Central memory CD8-positive, alpha-beta T cell (primary cell): ENCODE data around the gene BCL2.

Experiments
- ATAC-seq: fragments of 150-1000 bp; cut with Tn5 transposase; replicated peaks from 2 replicates; pipeline ENCODE4 v1.10.0; 2022; ENCODE audit warnings: mild to moderate bottlenecking, moderate FRiP score, moderate number of reproducible peaks; ENCODE audit not compliant: poor library complexity, severe bottlenecking; ENCODE audit errors: extremely low read depth
- DNase-seq, 2 donors: peaks; one replicate each; pipeline ENCODE4 v3.0.0; 2021; ENCODE audit warnings: low spot score in 2 of 2
- H3K27ac Mint-ChIP-seq: one replicate; pipeline ENCODE4 v1.8.0; 2022; ENCODE audit warnings: low read depth, mild to moderate bottlenecking, moderate library complexity, mixed read lengths
- H3K27me3 Mint-ChIP-seq: one replicate; pipeline ENCODE4 v1.8.0; 2022; ENCODE audit warnings: mixed read lengths
- H3K36me3 Mint-ChIP-seq: one replicate; pipeline ENCODE4 v1.8.0; 2022; ENCODE audit warnings: mild to moderate bottlenecking, moderate library complexity, mixed read lengths; ENCODE audit not compliant: insufficient read depth
- H3K4me1 Mint-ChIP-seq: one replicate; pipeline ENCODE4 v1.8.0; 2022; ENCODE audit warnings: mixed read lengths
- H3K4me3 Mint-ChIP-seq: one replicate; pipeline ENCODE4 v1.8.0; 2022; ENCODE audit warnings: mild to moderate bottlenecking, moderate library complexity, mixed read lengths
- H3K9me3 Mint-ChIP-seq: one replicate; pipeline ENCODE4 v1.8.0; 2022; ENCODE audit warnings: mixed read lengths

BCL2 gene

DNA sequence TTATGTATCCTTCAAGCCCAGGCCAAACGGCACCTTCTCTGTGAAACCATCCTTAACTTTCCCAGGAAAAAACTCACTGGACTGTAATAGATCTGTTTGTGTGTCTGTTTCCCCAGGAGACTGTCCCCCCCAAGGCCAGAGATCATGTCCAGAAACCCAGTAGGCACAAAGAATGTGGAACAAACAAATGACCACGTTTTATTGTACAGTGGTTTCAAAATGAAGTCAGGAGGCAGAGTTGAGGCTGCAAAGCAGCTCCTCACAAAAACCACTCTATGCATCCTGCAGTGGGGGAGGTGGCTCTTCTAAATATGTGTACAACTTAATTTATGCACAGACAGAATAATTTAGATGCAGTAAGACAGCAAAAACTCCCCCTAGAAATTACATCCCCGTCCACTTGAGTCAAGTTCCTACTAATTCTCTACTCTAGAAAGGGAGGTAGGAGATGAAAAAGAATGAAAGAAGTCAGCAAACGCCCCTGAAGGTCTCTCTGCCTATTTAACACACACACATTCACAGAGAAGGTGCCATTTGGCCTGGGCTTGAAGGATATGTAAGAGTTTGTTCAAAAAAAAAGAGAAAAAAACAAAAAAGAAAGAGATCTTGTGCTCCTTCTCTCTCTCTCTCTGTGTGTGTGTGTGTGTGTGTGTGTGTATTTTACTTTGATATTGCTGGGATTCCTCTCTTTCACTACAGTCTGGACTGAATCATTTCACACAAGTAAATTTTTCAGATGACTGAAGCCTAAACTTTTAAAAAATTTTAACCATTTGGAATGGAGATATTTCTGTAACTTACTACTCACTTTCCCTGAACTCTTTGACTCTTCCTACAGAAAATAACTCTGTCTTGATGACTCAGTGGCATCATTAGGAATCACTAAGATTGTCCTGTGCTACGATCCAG is 19.5 kb downstream of the BCL2 start:
- H3K9me3 Mint-ChIP-seq: no peaks in the 10 kb centered on the region
- peaks cover 12% of the 10 kb centered on the region for H3K36me3 Mint-ChIP-seq
- H3K4me1 Mint-ChIP-seq: peaks cover 65% of the 10 kb centered on the region
- H3K4me3 Mint-ChIP-seq: peak overlapping the region; percentile 76
- no peaks in the 10 kb centered on the region for H3K27me3 Mint-ChIP-seq
- peak overlapping the region; percentile 92 for H3K27ac Mint-ChIP-seq
- ATAC-seq: peak; percentile 71
- DNase-seq: no peak

GRCh38 chr18:63298400-63299365 is 20.9 kb downstream of the BCL2 start:
- Mint-ChIP-seq H3K9me3 (no peaks in the 10 kb centered on the region), H3K4me3 (peak overlapping the region; percentile 76), H3K4me1 (peaks cover 60% of the 10 kb centered on the region), H3K27ac (peak overlapping the region; percentile 92), H3K36me3 (peaks cover 12% of the 10 kb centered on the region), H3K27me3 (no peaks in the 10 kb centered on the region)
- DNase-seq (no peak), ATAC-seq (peak; percentile 47)

- no peaks in the 10 kb centered on the region for H3K27me3 Mint-ChIP-seq
- no peaks in the 10 kb centered on the region for H3K9me3 Mint-ChIP-seq
- peaks cover 16% of the 10 kb centered on the region for H3K36me3 Mint-ChIP-seq
- H3K27ac Mint-ChIP-seq: peak overlapping the region; percentile 92
- peaks cover 53% of the 10 kb centered on the region for H3K4me1 Mint-ChIP-seq
- no peak overlapping the region for H3K4me3 Mint-ChIP-seq
- DNase-seq: no peak
- ATAC-seq: no peak
Observed at GRCh38 chr18:63297687-63298399, 21.7 kb downstream of the BCL2 start.

DNA sequence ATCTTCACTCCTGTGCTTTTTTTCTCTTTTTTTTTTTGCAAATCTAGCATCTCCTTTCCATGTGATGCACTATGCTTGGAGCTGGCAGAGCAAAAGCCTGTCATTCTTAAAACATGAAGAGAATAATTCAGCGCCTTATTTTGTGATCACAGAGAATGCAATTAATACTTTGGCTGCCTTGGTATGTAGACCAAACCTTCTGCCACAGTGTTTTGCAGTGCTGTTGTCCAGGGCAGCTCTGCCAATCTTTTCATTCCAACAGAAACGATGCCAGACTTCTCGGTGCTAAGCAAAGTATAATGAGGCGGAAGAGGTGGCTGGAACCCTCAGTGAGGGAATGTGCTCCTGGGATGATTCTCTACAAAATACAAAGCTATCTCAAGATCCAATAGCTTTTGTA is 25.6 kb downstream of the BCL2 start:
- no peak for DNase-seq
- no peak overlapping the region for H3K27ac Mint-ChIP-seq
- peaks cover 14% of the 10 kb centered on the region for H3K4me1 Mint-ChIP-seq
- no peaks in the 10 kb centered on the region for H3K27me3 Mint-ChIP-seq
- peak overlapping the region; percentile 33 for H3K4me3 Mint-ChIP-seq
- no peak for ATAC-seq
- no peaks in the 10 kb centered on the region for H3K9me3 Mint-ChIP-seq
- peaks cover 11% of the 10 kb centered on the region for H3K36me3 Mint-ChIP-seq

- Mint-ChIP-seq H3K4me1 (peaks cover 6% of the 10 kb centered on the region), H3K36me3 (peaks cover 11% of the 10 kb centered on the region)
Observed at GRCh38 chr18:63292831-63293683, 26.5 kb downstream of the BCL2 start.

GRCh38 chr18:63291278-63291677 is 28.3 kb downstream of the BCL2 start:
- H3K27me3 Mint-ChIP-seq: no peaks in the 10 kb centered on the region
- ATAC-seq (no peak), DNase-seq (no peak)
- peaks cover 13% of the 10 kb centered on the region for H3K36me3 Mint-ChIP-seq
- peaks cover 6% of the 10 kb centered on the region for H3K4me1 Mint-ChIP-seq
- H3K9me3 Mint-ChIP-seq: no peaks in the 10 kb centered on the region
- H3K27ac Mint-ChIP-seq: no peak overlapping the region
- H3K4me3 Mint-ChIP-seq: peak overlapping the region; percentile 49

More at GRCh38 chr18:63292831-63293683, 26.5 kb downstream of the BCL2 start:
- H3K9me3 Mint-ChIP-seq: no peaks in the 10 kb centered on the region
- H3K4me3 Mint-ChIP-seq: peak overlapping the region; percentile 23
- no peak for DNase-seq
- peak; percentile 61 for ATAC-seq
- no peaks in the 10 kb centered on the region for H3K27me3 Mint-ChIP-seq
- H3K27ac Mint-ChIP-seq: peak overlapping the region; percentile 63

DNA sequence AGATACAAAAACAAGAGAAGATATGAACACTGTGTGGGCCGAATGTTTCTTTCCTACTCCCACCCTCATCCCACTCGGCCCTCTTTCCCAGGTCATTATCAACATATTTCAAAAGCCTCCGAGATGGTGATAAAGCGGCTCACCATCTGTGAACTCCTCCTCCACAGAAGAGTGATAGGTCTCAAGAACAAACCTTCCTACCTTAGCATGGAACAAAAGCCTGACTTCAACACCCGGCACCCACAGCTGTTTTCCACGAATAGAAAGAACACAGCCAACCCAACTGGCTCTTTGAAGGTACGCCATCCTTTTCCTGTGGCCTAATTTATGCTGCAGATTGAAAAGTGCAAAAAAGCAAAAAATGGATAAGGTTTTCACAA is 28.8 kb downstream of the BCL2 start:
- Mint-ChIP-seq H3K27ac (no peak overlapping the region), H3K4me3 (peak overlapping the region; percentile 49), H3K4me1 (peaks cover 5% of the 10 kb centered on the region), H3K9me3 (no peaks in the 10 kb centered on the region), H3K36me3 (peaks cover 16% of the 10 kb centered on the region), H3K27me3 (no peaks in the 10 kb centered on the region)
- ATAC-seq (peak; percentile 69), DNase-seq (no peak)

GRCh38 chr18:63290166-63290820 is 29.3 kb downstream of the BCL2 start:
- H3K4me1 Mint-ChIP-seq: no peaks in the 10 kb centered on the region
- H3K36me3 Mint-ChIP-seq: peaks cover 16% of the 10 kb centered on the region
- DNase-seq (no peak), ATAC-seq (no peak)
- H3K27me3 Mint-ChIP-seq: no peaks in the 10 kb centered on the region
- no peaks in the 10 kb centered on the region for H3K9me3 Mint-ChIP-seq
- H3K27ac Mint-ChIP-seq: no peak overlapping the region
- peak overlapping the region; percentile 49 for H3K4me3 Mint-ChIP-seq

DNA sequence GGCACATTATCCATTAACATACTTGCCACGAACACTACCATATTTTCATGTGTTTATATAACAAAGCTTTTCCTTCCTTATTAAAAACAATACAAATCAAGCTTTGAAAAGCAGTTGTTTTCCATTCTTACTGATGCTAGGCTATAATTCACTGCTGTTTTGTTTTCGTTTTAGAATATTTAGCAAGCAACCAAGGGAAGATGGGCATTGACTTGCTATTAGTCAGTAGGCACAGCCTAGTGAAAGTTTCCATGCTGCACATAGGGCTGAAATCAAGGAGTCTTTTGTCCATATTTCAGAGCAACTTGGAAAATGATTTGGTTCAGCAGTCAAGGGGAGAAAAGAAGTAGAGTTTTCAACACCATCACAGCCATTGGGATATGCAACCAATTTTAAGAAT is 31.3 kb downstream of the BCL2 start:
- Mint-ChIP-seq H3K9me3 (no peaks in the 10 kb centered on the region), H3K27ac (no peak overlapping the region), H3K27me3 (no peaks in the 10 kb centered on the region), H3K4me3 (no peak overlapping the region), H3K4me1 (no peaks in the 10 kb centered on the region), H3K36me3 (peaks cover 17% of the 10 kb centered on the region)
- ATAC-seq (no peak), DNase-seq (no peak)

- DNase-seq: no peak
- H3K27ac Mint-ChIP-seq: no peak overlapping the region
- ATAC-seq: no peak
- no peaks in the 10 kb centered on the region for H3K4me1 Mint-ChIP-seq
- H3K4me3 Mint-ChIP-seq: no peak overlapping the region
- no peaks in the 10 kb centered on the region for H3K9me3 Mint-ChIP-seq
- H3K36me3 Mint-ChIP-seq: peaks cover 15% of the 10 kb centered on the region
- no peaks in the 10 kb centered on the region for H3K27me3 Mint-ChIP-seq
Observed at GRCh38 chr18:63287691-63288220, 31.8 kb downstream of the BCL2 start.

- ATAC-seq (no peak), DNase-seq (no peak)
- Mint-ChIP-seq H3K4me1 (no peaks in the 10 kb centered on the region), H3K9me3 (no peaks in the 10 kb centered on the region), H3K4me3 (no peak overlapping the region), H3K27me3 (no peaks in the 10 kb centered on the region), H3K36me3 (peaks cover 12% of the 10 kb centered on the region), H3K27ac (no peak overlapping the region)
Observed at GRCh38 chr18:63286926-63287325, 32.6 kb downstream of the BCL2 start.
